Measurements from ENCODE around the gene PIM2.

DNA sequence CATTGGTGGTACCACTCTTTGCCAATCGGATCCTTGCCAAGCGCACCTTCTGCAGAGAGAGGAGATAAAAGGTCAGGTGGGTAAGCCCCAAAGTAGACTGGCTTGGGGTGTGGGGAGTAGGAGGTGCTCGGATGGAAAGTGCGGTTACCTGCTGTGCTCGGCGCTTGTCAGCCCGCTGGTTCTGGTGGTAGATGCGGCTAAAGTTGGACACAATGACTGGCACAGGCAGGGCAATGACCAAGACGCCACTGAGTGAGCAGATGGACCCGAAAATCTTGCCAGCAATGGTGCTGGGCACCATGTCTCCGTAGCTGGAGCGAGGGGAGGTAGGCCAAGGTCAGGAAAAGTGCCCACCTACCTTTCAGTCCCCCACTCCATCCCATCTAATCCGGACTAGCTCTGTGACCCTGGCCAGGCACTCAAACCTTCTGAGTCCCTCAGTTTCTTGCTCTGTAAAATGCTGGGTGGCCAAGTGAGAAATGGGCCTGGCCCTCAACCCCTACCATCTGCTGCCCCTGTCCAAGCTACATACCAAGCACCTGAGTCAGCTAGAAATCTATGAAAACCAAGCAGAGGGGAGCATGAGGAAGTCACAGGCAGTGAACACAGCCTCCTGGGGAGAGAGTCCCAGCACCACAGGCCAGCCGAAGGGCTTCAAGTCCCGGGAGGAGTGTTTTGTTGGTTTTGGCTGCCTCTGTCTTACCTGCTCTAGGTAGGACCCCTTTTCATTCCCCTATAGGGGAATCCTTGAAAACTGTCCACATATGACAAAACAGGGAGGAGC lies 48.2 kb upstream of the PIM2 start:
- TF ChIP-seq POLR2AphosphoS5 (IDR thresholded peaks at IDR 0.05; ENCODE audit: low read depth, low read length) (no peak), TAF1 (IDR thresholded peaks at IDR 0.05; ENCODE audit: borderline replicate concordance, insufficient read depth, low read length) (no peak), SIN3A (IDR thresholded peaks at IDR 0.05; ENCODE audit: borderline replicate concordance, insufficient read depth, low read length) (no peak)
- TF ChIP-seq, protein P1, sequence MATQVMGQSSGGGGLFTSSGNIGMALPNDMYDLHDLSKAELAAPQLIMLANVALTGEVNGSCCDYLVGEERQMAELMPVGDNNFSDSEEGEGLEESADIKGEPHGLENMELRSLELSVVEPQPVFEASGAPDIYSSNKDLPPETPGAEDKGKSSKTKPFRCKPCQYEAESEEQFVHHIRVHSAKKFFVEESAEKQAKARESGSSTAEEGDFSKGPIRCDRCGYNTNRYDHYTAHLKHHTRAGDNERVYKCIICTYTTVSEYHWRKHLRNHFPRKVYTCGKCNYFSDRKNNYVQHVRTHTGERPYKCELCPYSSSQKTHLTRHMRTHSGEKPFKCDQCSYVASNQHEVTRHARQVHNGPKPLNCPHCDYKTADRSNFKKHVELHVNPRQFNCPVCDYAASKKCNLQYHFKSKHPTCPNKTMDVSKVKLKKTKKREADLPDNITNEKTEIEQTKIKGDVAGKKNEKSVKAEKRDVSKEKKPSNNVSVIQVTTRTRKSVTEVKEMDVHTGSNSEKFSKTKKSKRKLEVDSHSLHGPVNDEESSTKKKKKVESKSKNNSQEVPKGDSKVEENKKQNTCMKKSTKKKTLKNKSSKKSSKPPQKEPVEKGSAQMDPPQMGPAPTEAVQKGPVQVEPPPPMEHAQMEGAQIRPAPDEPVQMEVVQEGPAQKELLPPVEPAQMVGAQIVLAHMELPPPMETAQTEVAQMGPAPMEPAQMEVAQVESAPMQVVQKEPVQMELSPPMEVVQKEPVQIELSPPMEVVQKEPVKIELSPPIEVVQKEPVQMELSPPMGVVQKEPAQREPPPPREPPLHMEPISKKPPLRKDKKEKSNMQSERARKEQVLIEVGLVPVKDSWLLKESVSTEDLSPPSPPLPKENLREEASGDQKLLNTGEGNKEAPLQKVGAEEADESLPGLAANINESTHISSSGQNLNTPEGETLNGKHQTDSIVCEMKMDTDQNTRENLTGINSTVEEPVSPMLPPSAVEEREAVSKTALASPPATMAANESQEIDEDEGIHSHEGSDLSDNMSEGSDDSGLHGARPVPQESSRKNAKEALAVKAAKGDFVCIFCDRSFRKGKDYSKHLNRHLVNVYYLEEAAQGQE (IDR thresholded peaks at IDR 0.05; ENCODE audit: insufficient read depth in 1 of 2, low read depth in 2 of 2, low read length in 2 of 2), result no peak

Data from PFSK-1 (cell line).